Panc1 (cell line): ENCODE data around the gene ARHGAP11A. TPM values are rescaled to one million over a fixed set of nuclear protein-coding genes. Genes with fewer than 3 reads are reported as not detected.

Source experiments
- ATAC-seq: fragments of 200-7000 bp; cut with Tn5 transposase; 2 replicates; pipeline ENCODE4 v1.9.1; 2020; ENCODE audit warnings: mild to moderate bottlenecking, moderate library complexity
- BruUV-seq: library from RNA; stranded (reverse); fragments of 400-500 nt; replicated peaks from 2 replicates; lab custom pipeline; 2021; lab: Mats Ljungman, UMichigan
- CTCF ChIA-PET: fragments of 300-600 bp; sonication (Branson Sonifier 250); formaldehyde crosslinking; loops from one replicate; lab custom pipeline; 2022; ENCODE audit warnings: antibody characterized with exemption; lab: Charles Lee
- POLR2A ChIA-PET: fragments of 300-600 bp; sonication (Branson Sonifier 250); formaldehyde crosslinking; loops from one replicate; lab custom pipeline; 2022; ENCODE audit warnings: antibody characterized with exemption; lab: Charles Lee
- DNase-seq: peaks from one replicate; pipeline ENCODE4 v3.0.0-alpha.2; 2010; ENCODE audit warnings: low read depth, low spot score
- H3K27ac ChIP-seq: 2 replicates; pipeline ENCODE4 v1.5.1; 2011; ENCODE audit warnings: mild to moderate bottlenecking, low read length, inconsistent platforms
- H3K27me3 ChIP-seq: fragments of 200-500 bp; sonication (Bioruptor generic); 2 replicates; pipeline ENCODE4 v1.6.0; 2014; ENCODE audit warnings: low read length, inconsistent platforms; ENCODE audit not compliant: control insufficient read depth, insufficient read depth
- H3K36me3 ChIP-seq: fragments of 200-500 bp; sonication (Bioruptor generic); 2 replicates; pipeline ENCODE4 v1.5.1; 2014; ENCODE audit warnings: inconsistent platforms, mild to moderate bottlenecking, low read length, moderate library complexity; ENCODE audit not compliant: control insufficient read depth, insufficient read depth
- H3K4me1 ChIP-seq: 2 replicates; pipeline ENCODE4 v1.5.1; 2011; ENCODE audit warnings: inconsistent platforms, mild to moderate bottlenecking, low read length, moderate library complexity; ENCODE audit not compliant: control insufficient read depth, insufficient read depth
- H3K4me3 ChIP-seq, 2 experiments: 2 replicates each; pipeline ENCODE4 v1.5.1; 2011 to 2012; ENCODE audit warnings: low read depth in 2 of 2, low read length in 2 of 2, mild to moderate bottlenecking in 2 of 2, inconsistent platforms in 1 of 2, moderate library complexity in 1 of 2
- H3K9me3 ChIP-seq: fragments of 200-500 bp; sonication (Bioruptor generic); 2 replicates; pipeline ENCODE4 v1.5.1; 2014; ENCODE audit warnings: low read depth, mild to moderate bottlenecking, inconsistent platforms, low read length, moderate library complexity; ENCODE audit not compliant: control insufficient read depth, insufficient read depth
- POLR2AphosphoS5 ChIP-seq: IDR thresholded peaks from 2 replicates; pipeline ENCODE4 v1.6.1; 2012; ENCODE audit warnings: mild to moderate bottlenecking, low read depth, low read length, moderate library complexity
- SIN3A ChIP-seq: IDR thresholded peaks from 2 replicates; pipeline ENCODE4 v1.6.1; 2012; ENCODE audit warnings: low read depth, mild to moderate bottlenecking, low read length, moderate library complexity, borderline replicate concordance; ENCODE audit not compliant: insufficient read depth
- TCF7L2 ChIP-seq: IDR thresholded peaks from 2 replicates; pipeline ENCODE4 v1.6.1; 2011; ENCODE audit warnings: mild to moderate bottlenecking, low read depth, low read length, inconsistent platforms
- in situ Hi-C: cut with HindIII; loops from 2 replicates; pipeline ENCODE4 v1.10.0; 2016; ENCODE audit warnings: low sequenced_read_pairs, low pct_unique_long_range_greater_than_20kb
- intact Hi-C: fragments of 100-400 bp; cut with micrococcal nuclease; formaldehyde crosslinking; loops from one replicate; pipeline ENCODE4 v1.10.0; 2022; ENCODE audit not compliant: unreplicated experiment
- total RNA-seq: library from RNA; stranded (reverse); gene quantifications from one replicate; pipeline ENCODE4 v1.2.1, GENCODE V29; 2021; ENCODE audit not compliant: unreplicated experiment
- TF ChIP-seq, protein P1 (sequence below), 2 experiments: IDR thresholded peaks; 2 replicates each; pipeline ENCODE4 v1.6.1; 2011 to 2012; ENCODE audit warnings: low read depth in 2 of 2, control low read depth in 1 of 2, low read length in 1 of 2, mild to moderate bottlenecking in 1 of 2, moderate library complexity in 1 of 2; ENCODE audit not compliant: insufficient read depth in 1 of 2
- TF ChIP-seq, protein P2 (sequence below): fragments of 450-650 bp; IDR thresholded peaks from 2 replicates; pipeline ENCODE4 v1.5.1; 2017; ENCODE audit warnings: mild to moderate bottlenecking

The ARHGAP11A gene
- total RNA-seq, 1 experiment from 2014 or later, result 124 TPM

DNA sequence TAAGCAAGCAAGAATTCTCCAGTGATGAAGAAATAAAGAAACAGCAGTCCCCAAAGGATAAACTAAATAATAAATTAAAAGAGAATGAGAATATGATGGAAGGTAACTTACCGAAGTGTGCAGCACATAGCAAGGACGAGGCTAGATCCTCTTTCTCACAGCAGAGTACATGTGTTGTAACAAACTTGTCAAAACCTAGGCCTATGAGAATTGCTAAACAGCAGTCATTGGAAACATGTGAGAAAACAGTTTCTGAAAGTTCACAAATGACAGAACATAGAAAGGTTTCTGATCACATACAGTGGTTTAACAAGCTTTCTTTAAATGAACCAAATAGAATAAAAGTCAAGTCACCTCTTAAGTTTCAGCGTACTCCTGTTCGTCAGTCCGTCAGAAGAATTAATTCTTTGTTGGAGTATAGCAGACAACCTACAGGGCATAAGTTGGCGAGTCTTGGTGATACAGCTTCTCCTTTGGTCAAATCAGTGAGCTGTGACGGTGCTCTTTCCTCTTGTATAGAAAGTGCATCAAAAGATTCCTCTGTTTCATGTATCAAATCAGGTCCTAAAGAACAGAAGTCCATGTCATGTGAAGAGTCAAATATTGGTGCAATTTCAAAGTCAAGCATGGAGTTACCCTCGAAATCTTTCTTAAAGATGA is 21.7 kb downstream of the ARHGAP11A start:
- no TSS peak for BruUV-seq
- ATAC-seq, result no peak
- no peak for DNase-seq
- Histone ChIP-seq H3K9me3 (no peaks in the 10 kb centered on the region), H3K27ac (no peak overlapping the region), H3K4me1 (no peaks in the 10 kb centered on the region), H3K36me3 (peaks cover 64% of the 10 kb centered on the region), H3K27me3 (no peaks in the 10 kb centered on the region), H3K4me3 (no peak overlapping the region)
- CTCF ChIA-PET, result no interaction called here
- TF ChIP-seq, protein P1, sequence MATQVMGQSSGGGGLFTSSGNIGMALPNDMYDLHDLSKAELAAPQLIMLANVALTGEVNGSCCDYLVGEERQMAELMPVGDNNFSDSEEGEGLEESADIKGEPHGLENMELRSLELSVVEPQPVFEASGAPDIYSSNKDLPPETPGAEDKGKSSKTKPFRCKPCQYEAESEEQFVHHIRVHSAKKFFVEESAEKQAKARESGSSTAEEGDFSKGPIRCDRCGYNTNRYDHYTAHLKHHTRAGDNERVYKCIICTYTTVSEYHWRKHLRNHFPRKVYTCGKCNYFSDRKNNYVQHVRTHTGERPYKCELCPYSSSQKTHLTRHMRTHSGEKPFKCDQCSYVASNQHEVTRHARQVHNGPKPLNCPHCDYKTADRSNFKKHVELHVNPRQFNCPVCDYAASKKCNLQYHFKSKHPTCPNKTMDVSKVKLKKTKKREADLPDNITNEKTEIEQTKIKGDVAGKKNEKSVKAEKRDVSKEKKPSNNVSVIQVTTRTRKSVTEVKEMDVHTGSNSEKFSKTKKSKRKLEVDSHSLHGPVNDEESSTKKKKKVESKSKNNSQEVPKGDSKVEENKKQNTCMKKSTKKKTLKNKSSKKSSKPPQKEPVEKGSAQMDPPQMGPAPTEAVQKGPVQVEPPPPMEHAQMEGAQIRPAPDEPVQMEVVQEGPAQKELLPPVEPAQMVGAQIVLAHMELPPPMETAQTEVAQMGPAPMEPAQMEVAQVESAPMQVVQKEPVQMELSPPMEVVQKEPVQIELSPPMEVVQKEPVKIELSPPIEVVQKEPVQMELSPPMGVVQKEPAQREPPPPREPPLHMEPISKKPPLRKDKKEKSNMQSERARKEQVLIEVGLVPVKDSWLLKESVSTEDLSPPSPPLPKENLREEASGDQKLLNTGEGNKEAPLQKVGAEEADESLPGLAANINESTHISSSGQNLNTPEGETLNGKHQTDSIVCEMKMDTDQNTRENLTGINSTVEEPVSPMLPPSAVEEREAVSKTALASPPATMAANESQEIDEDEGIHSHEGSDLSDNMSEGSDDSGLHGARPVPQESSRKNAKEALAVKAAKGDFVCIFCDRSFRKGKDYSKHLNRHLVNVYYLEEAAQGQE (IDR thresholded peaks at IDR 0.05; ENCODE audit: insufficient read depth in 1 of 2, low read depth in 2 of 2, low read length in 1 of 2), result no peak
- TF ChIP-seq SIN3A (no peak), TCF7L2 (no peak), POLR2AphosphoS5 (no peak)
- TF ChIP-seq, protein P2, sequence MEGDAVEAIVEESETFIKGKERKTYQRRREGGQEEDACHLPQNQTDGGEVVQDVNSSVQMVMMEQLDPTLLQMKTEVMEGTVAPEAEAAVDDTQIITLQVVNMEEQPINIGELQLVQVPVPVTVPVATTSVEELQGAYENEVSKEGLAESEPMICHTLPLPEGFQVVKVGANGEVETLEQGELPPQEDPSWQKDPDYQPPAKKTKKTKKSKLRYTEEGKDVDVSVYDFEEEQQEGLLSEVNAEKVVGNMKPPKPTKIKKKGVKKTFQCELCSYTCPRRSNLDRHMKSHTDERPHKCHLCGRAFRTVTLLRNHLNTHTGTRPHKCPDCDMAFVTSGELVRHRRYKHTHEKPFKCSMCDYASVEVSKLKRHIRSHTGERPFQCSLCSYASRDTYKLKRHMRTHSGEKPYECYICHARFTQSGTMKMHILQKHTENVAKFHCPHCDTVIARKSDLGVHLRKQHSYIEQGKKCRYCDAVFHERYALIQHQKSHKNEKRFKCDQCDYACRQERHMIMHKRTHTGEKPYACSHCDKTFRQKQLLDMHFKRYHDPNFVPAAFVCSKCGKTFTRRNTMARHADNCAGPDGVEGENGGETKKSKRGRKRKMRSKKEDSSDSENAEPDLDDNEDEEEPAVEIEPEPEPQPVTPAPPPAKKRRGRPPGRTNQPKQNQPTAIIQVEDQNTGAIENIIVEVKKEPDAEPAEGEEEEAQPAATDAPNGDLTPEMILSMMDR, result no peak
- in situ Hi-C loops (no loop called here), intact Hi-C loops (no loop called here)
- POLR2A ChIA-PET, result no interaction called here

DNA sequence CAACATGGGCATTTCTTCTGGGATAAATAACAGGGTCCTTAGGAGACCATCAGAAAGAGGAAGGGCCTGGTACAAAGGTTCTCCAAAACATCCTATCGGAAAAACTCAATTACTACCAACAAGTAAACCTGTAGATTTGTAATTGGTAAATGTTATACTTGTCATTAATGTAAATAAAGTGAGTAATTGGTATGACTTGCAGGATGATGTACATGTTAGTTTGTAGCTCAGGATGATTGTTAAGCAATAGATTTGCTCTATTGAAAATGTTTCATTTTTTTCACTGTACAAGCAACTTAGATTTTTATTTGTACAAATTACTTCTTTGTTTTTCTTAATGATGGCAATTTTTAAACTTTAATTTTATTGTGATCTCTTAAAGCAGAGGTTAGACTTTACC is 22.4 kb downstream of the ARHGAP11A start:
- Histone ChIP-seq H3K36me3 (peaks cover 62% of the 10 kb centered on the region), H3K27me3 (no peaks in the 10 kb centered on the region), H3K4me1 (no peaks in the 10 kb centered on the region), H3K27ac (no peak overlapping the region), H3K9me3 (no peaks in the 10 kb centered on the region), H3K4me3 (no peak overlapping the region)
- DNase-seq, result no peak
- intact Hi-C loops, result no loop called here
- no peak for TF ChIP-seq SIN3A
- TF ChIP-seq POLR2AphosphoS5, result no peak
- no peak for TF ChIP-seq TCF7L2
- TF ChIP-seq, protein P2, result no peak
- CTCF ChIA-PET, result no interaction called here
- ATAC-seq, result no peak
- no TSS peak for BruUV-seq
- POLR2A ChIA-PET, result no interaction called here
- in situ Hi-C loops, result no loop called here
